GM10248 (cell line): ENCODE results near the gene CCR2.

ENCODE experiments used
- CTCF ChIA-PET: fragments of 300-600 bp; sonication (Branson Sonifier 250); formaldehyde crosslinking; extraction: SDS; loops from one replicate; lab custom pipeline; 2021; ENCODE audit warnings: antibody characterized with exemption; lab: Yijun Ruan, JAX
- POLR2A ChIA-PET: fragments of 350-650 bp; sonication (Branson Sonifier 250); formaldehyde crosslinking; extraction: SDS; loops from one replicate; lab custom pipeline; 2020; ENCODE audit warnings: antibody characterized with exemption; lab: Yijun Ruan, JAX
- DNase-seq: peaks from one replicate; pipeline ENCODE4 v3.0.0; 2012; ENCODE audit errors: extremely low spot score
- CTCF ChIP-seq: IDR thresholded peaks from 2 replicates; pipeline ENCODE4 v1.5.1; 2012; ENCODE audit warnings: mild to moderate bottlenecking, low read depth; ENCODE audit errors: extremely low read depth, missing control alignments, control extremely low read depth

CCR2 gene

GRCh38 chr3:46371519-46372340 lies 17.8 kb downstream of the CCR2 start:
- DNase-seq: no peak
- no peak for TF ChIP-seq CTCF
- ChIA-PET CTCF (interaction anchor here (1.0 to 6.9 kb wide), 9 partner anchors 8 to 294 kb away, joined by 3 to 50 read pairs (median 17); no protein-coding TSS in a partner anchor), POLR2A (no interaction called here)

GRCh38 chr3:46372492-46373359 lies 18.8 kb downstream of the CCR2 start:
- POLR2A ChIA-PET: no interaction called here
- peak; percentile 64 for TF ChIP-seq CTCF
- DNase-seq: no peak
- CTCF ChIA-PET: interaction anchor here (0.6 to 6.9 kb wide), 10 partner anchors 9 to 306 kb away, joined by 3 to 50 read pairs (median 5); partner anchors contain the start of gene CCR1

- ChIA-PET POLR2A (no interaction called here), CTCF (interaction anchor here (1.0 to 1.6 kb wide), 8 partner anchors 8 to 296 kb away, joined by 3 to 5 read pairs (median 4); no protein-coding TSS in a partner anchor)
- no peak for TF ChIP-seq CTCF
- DNase-seq: no peak
These were observed 20.8 kb downstream of the CCR2 start for GRCh38 chr3:46374755-46375154.

GRCh38 chr3:46375218-46375617 lies 21.3 kb downstream of the CCR2 start:
- no peak for TF ChIP-seq CTCF
- DNase-seq: no peak
- CTCF ChIA-PET: interaction anchor here (1.0 to 1.6 kb wide), 6 partner anchors 8 to 296 kb away, joined by 3 to 5 read pairs (median 4); no protein-coding TSS in a partner anchor
- POLR2A ChIA-PET: no interaction called here

GRCh38 chr3:46375814-46376213 lies 21.9 kb downstream of the CCR2 start:
- ChIA-PET CTCF (interaction anchor here (1.6 kb wide), 1 partner anchor 161 kb away, joined by 3 read pairs; no protein-coding TSS in a partner anchor), POLR2A (no interaction called here)
- DNase-seq: no peak
- TF ChIP-seq CTCF: no peak

- peak; percentile 56 for TF ChIP-seq CTCF
- POLR2A ChIA-PET: no interaction called here
- CTCF ChIA-PET: interaction anchor here (0.6 to 2.7 kb wide), 34 partner anchors 10 to 444 kb away, joined by 3 to 27 read pairs (median 4); partner anchors contain the start of genes CCR1, CCR5AS, CCRL2 and CXCR6
- peak; percentile 56 for DNase-seq
These were observed 24.6 kb downstream of the CCR2 start for GRCh38 chr3:46378426-46378942.
